SK-N-SH (cell line): Measurements from ENCODE around the gene C1QL4.

Experiments
- CTCF ChIP-seq: fragments of 200-600 bp; sonication (generic); IDR thresholded peaks from 2 replicates; pipeline ENCODE4 v1.6.1; 2017; ENCODE audit warnings: antibody characterized with exemption, mild to moderate bottlenecking, moderate library complexity
- ELF1 ChIP-seq: IDR thresholded peaks from 2 replicates; pipeline ENCODE4 v1.4.0; 2012
- EZH2phosphoT487 ChIP-seq: fragments of 200-600 bp; sonication (generic); IDR thresholded peaks from 2 replicates; pipeline ENCODE4 v1.6.1; 2017; ENCODE audit warnings: low read depth, mixed run types, mild to moderate bottlenecking, antibody characterized with exemption, moderate library complexity, borderline replicate concordance
- GATA2 ChIP-seq: sonication (generic); formaldehyde crosslinking; IDR thresholded peaks from 2 replicates; pipeline ENCODE4 v1.5.0; 2020; ENCODE audit warnings: mild to moderate bottlenecking, missing genetic modification reagents
- IRF3 ChIP-seq: fragments of 150-350 bp; IDR thresholded peaks from 2 replicates; pipeline ENCODE4 v1.6.1; 2016; ENCODE audit warnings: mild to moderate bottlenecking, low read depth, low read length
- POLR2AphosphoS5 ChIP-seq: IDR thresholded peaks from 2 replicates; pipeline ENCODE4 v1.6.1; 2012; ENCODE audit warnings: low read depth, low read length
- RAD21 ChIP-seq: IDR thresholded peaks from 2 replicates; pipeline ENCODE4 v1.6.1; 2012; ENCODE audit warnings: mild to moderate bottlenecking, low read length
- REST ChIP-seq: IDR thresholded peaks from 2 replicates; pipeline ENCODE4 v1.6.1; 2012; ENCODE audit warnings: mild to moderate bottlenecking, low read depth, low read length, moderate library complexity
- SIN3A ChIP-seq: IDR thresholded peaks from 2 replicates; pipeline ENCODE4 v1.6.1; 2012; ENCODE audit warnings: low read depth, mild to moderate bottlenecking, low read length, moderate library complexity, borderline replicate concordance
- TAF1 ChIP-seq: IDR thresholded peaks from 2 replicates; pipeline ENCODE4 v1.6.1; 2012; ENCODE audit warnings: low read depth, mild to moderate bottlenecking, low read length, moderate library complexity, borderline replicate concordance
- TEAD4 ChIP-seq: IDR thresholded peaks from 2 replicates; pipeline ENCODE4 v1.4.0; 2012; ENCODE audit warnings: mild to moderate bottlenecking, borderline replicate concordance; ENCODE audit not compliant: insufficient read depth
- YY1 ChIP-seq: IDR thresholded peaks from 2 replicates; pipeline ENCODE4 v1.4.0; 2012; ENCODE audit warnings: low read depth, mild to moderate bottlenecking

GRCh38 chr12:49288922-49289555 is 47.9 kb downstream of the C1QL4 start:
- no peak for TF ChIP-seq TAF1
- no peak for TF ChIP-seq CTCF
- TF ChIP-seq YY1 = no peak
- TF ChIP-seq ELF1 = no peak
- no peak for TF ChIP-seq REST
- TF ChIP-seq TEAD4 = no peak
- no peak for TF ChIP-seq IRF3
- no peak for TF ChIP-seq RAD21
- TF ChIP-seq POLR2AphosphoS5 = no peak
- TF ChIP-seq SIN3A = no peak
- TF ChIP-seq GATA2 = no peak
- no peak for TF ChIP-seq EZH2phosphoT487
